ENCODE data around the gene ZNF534.
"Not testable (repeated sequence)": the region's sequence is repeated elsewhere in the genome, so short reads cannot be mapped to it uniquely, and the experiment has no call there.

ZNF534 gene

DNA sequence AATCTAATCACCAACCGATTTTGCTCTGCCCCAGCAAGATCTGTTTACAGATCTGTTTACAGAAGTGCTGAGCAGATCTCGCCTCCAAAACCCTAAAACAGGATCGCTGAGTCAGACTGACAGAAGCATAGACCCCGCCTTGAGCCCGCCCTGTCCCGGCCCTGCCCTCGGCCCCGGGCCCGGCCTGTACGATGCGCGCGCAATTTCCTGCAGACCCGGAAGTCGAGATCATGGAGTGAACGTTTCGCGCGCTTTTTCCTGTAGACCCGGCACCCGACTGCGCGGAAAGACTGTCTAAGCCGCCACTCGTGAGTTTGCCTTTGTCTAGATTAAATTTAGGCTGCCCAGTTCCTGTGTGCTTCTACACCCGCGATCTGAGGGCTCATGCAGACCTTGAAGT is at the start of gene ZNF534:
Gene ZNF534 (plus strand): TSS at position 212 of the 400 bp plus-strand sequence. CDS start 2,327 bp downstream, outside the sequence.
- no peak for DNase-seq

DNA sequence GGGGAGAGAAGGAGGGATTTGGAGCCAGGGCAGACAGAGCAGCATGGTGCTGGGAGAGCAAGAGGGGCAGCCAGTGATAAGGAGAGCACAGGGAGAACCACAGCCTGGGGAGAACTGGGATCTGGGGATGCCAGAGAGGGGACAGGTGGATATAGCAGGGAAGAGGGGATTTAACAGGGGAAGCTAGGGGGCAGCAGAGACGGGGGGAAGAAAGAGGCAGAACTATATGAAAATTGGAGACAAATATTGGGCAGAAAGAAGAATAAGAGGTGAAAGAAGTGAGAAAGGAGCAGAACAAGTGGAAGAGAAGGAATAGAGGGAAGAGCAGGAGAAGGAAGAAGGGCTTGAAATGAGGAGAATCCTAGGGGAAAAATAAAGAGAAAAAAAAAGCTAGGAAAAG is 37.8 kb upstream of the ZNF534 start:
- no peak for DNase-seq

DNA sequence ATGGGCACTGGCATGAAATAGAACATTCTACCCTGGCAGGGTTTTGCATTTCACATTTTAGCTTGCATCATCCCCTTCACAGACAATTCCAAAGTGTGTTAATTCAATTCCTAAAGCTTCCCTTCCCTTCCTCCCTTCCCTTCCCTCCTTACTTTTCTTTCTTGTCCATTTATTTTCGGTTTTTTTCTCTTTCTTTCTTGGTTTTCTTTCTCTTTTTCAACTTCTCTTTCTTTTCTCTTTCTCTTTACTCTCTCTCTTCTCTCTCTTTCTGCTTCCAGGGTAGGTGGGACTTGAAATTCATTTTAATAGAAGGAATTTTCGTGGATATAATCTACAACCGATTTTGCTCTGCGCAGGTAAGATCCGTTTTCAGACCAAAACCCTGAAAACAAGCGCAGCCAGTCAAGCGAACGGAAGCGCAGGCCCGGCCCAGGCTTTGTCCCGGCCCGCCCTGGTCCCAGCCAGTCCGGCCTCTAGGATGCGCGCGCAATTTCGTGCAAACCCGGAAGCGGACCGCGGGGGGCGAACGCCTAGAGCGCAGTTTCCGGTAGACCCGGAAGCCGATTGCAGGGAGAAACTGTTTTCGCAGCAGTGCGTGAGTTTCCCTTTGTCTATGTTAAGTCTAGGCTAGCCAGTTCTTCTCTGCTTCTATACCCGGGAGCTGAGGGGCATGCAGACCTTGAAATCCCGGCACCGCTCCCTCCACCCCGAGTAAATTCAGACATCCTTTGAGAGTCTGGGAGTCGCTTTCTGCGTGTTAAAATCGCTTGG is 31.5 kb upstream of the ZNF534 start, which contains the start of gene ZNF528:
Gene ZNF528 (plus strand): TSS at position 540 of the 771 bp plus-strand sequence. CDS start 4,165 bp downstream, outside the sequence.
- peak; percentile 89 for DNase-seq

DNA sequence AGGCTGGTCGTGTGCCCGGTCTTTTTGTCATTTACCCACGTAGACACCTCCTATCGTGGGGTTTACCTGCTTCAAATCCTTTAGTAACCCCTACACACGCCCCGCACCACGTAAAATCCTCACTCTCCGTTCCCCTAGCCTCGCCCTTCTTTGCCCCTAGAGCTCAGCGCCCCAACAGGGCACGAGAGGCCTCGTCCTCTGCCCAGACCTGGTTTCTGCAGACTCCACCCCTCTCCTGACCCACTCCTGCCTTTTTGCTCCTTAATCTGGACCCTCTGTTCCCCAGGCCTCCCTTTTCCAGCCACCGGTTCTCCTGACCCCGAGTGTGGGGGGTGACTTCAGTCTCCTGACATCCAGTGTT is 30.9 kb upstream of the ZNF534 start:
- no peak for DNase-seq

DNA sequence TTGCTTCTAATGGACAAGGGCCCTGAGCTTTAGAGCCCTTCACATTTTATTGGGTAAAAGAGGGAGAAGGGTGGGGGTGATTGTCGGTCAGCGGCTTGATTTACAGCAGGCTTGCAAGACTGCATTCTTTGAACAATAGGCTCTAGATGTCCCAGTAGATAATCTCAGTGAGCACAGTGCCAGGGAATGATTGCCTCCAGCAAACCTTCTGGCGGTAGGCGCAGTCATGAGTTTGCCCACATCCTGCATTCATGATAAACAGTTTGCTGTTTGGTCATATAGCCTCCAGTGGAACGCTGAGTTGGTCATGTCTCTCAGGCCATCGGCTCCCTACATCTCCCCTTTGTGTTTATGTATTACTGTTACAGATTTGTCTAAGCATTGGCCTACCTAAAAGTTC is 18.7 kb upstream of the ZNF534 start:
- no peak for DNase-seq

DNA sequence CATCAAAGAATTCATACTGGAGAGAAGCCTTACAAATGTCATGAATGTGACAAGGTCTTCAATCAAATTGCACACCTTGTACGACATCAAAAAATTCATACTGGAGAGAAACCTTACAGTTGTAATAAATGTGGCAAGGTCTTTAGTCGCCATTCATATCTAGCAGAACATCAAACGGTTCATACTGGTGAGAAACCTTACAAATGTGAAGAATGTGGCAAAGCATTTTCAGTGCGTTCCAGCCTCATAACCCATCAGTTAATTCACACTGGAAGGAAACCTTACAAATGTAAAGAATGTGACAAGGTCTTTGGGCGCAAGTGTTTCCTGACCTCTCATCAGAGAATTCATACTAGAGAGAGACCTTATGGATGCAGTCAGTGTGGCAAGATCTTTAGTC is 13.2 kb upstream of the ZNF534 start:
- no peak for DNase-seq

DNA sequence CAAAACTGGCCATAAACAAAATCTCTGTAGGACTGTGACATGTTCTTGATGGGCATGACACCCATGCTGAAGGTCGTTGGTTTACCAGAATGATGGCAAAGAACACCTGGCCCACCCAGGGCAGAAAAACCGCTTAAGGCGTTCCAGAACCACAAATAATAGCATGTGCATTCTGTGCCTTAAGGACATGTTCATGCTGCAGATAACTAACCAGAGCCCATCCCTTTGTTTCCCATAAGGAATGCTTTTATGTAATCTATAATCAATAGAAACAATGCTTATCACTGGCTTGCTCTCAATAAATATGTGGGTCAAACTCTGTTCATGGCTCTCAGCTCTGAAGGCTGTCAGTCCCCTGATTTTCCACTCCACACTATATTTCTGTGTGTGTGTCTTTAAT is 13.2 kb downstream of the ZNF534 start:
- no peak for DNase-seq

DNA sequence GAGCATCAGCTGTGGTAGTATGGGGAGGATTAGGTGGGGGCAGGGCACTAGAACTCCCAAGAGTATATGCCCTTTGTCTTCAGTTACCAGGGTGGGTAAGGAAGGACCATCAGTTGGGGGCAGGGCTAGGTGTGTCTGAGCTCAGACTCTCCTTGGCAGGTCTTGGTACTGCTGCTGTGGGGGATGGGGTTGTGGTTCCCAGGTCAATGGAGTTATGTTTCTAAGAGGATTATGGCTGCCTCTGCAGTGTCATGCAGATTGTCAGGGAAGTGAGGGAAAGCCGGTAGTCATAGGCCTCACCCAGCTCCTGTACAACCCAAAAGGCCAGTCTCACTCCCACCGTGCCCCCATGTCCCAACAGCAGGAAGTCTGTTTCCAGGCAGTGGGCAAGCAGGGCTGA is 15.6 kb downstream of the ZNF534 start:
- DNase-seq = no peak

DNA sequence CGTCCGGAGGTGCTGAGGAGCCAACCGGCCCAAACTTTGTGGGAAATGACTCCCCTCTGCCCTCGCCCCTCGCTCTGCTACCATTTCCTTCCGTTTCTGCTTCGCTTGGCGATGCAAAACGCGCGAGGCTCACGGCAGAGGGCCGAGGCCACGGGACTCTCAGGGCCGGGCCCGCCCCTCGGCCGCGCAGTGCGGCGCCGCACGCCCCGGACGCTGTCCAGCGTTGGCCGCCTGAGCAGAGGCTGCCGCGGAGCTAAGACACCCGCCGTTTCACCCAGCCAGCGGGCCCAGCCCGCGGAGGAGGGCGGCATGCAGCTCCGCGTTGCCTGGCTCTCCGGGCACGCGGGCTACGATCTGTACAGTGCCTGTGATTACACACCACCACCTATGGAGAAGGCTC is 22.3 kb downstream of the ZNF534 start:
- no peak for DNase-seq

DNA sequence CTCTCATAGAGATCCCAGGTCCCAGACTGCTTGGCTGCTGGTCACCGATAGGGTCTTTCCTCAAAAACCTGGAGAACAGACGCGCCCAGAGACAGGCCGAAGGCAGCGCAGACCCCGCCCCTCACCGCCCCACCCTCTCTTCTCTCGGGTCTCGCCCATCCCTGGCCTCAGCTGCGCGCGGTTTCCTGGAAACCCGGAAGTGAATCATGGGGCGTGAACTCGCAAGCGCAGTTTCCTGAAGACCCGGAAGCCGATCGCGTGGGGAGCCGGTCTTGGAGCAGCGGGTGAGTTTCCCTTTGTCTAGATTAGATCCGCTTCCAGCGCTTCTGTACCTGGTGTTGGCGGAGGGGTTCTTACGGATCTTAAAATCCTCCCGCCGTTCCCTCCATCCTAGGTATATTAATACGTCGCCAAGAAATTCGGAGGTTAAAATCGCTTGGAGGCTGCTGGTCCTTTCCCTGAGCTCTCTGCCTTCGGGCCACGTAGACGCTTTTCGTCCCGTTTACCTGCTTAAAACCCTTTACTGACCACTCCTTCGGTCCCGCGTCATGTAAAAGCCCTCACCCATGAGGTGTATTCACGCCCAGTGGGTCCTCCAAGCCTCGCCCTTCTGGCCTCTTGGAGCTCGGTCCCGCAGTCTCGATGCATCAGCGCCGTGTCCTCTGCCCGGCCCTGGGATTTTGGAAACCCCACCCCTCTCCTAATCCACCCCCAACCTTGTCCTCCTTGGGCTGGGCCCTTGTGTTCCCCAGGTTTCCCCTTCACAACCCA is 24.6 kb downstream of the ZNF534 start, which contains the start of gene ZNF578:
Gene ZNF578 (plus strand): TSS at position 230 of the 771 bp plus-strand sequence. CDS start 48,293 bp downstream, outside the sequence.
- peak; percentile 54 for DNase-seq

DNA sequence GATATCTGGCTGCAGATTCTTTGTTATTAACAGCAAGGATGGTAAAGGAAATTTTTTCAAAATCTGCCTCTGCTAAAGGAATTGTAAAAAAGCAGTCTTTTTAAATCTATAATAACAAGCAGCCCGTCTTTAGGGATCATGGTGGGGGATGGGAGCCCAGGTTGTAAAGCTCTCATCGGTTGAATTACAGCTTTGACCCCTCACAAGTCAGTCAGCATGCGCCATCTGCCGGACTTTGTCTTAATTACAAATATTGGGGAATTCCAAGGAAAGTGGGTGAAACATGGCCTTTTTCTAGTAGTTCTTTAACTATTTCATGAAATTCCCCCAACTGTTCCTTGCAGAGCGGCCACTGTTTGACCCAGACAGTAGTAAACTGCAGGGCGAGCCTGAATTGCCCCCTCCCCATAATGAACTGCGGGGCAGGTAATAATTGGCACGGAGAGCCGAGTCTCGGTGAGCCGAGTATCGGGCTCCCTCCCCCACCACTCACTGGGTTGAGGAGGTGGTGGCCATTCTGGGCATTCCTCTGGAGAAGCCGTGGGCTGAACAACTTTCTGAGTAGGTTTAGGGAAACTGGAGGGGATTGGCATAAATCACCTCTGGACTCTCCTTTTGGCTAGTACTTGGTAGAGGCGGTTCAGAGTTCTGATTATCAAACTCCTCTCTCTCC is 36.0 kb downstream of the ZNF534 start:
- DNase-seq = no peak

DNA sequence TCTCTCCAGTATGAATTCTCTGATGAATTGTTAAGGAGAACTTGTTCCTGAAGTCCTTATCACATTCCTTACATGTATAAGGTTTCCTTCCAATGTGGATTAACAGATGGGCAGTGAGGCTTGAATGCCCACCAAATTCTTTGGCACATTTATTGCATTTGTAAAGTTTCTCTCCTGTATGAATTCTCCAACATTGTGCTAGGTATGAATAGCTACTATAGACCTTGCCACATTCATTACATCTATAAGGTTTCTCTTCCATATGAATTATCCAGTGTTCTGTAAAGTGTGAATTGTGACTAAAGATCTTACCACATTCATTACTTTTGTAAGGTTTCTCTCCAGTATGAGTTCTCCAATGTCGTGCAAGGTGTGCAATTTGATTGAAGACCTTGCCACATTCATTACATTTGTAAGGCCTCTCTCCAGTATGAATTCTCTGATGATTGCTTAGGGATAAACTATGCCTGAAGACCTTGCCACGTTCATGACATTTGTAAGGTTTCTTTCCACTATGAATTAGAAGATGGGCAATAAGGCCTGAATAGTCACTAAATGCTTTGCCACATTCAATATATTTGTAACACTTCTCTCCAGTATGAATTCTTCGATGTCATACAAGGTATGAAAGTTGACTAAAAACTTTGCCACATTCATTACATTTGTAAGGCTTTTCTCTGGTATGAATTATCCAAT is 44.9 kb downstream of the ZNF534 start:
- no peak for DNase-seq

DNA sequence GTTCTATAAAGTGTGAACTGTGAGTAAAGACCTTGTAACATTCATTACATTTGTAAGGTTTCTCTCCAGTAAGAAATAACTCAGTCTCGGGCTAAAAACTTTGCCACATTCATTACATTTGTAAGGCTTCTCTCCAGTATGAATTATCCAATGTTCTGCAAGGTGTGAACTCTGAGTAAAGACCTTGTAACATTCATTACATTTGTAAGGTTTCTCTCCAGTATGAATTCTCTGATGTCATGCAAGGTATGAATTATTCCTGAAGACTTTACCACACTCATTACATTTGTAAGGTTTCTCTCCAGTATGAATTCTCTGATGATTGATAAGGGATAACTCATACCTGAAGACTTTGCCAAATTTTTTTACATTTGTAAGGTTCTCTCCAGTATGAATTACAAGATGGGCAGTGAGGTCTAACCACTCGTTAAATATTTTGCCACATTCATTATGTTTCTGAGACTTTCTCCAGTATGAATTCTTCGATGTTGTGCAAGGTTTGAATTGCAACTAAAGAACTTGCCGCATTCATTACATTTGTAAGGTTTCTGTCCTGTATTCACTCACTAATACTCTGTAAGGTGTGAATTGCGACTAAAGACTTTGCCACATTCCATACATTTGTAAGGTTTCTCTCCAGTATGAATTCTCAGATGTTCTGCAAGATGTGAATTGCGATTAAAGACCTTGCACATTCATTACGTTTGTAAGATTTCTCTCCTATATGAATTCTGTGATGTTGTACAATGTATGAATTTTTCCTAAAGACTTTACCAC is 45.6 kb downstream of the ZNF534 start:
- DNase-seq = no peak

DNA sequence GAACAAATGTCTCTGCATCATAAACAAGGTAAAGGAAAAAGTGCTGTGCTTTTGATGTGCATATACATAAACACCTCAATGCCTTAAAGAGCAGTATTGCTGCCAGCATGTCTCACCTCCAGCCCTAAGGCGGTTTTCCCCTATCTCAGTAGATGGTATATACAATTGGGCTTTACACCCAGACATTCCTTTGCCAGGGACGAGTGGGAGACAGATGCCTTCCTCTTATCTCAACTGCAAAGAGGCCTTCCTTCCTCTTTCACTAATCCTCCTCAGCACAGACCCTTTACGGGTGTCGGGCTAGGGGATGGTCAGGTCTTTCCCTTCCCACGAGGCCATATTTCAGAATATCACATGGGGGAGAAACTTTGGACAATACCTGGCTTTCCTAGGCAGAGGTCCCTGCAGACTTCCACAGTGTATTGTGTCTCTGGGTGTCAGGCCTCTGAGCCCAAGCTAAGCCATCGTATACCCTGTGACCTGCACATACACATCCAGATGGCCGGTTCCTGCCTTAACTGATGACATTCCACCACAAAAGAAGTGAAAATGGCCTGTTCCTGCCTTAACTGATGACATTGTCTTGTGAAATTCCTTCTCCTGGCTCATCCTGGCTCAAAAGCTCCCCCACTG is 55.3 kb downstream of the ZNF534 start:
- DNase-seq = not testable (repeated sequence)

DNA sequence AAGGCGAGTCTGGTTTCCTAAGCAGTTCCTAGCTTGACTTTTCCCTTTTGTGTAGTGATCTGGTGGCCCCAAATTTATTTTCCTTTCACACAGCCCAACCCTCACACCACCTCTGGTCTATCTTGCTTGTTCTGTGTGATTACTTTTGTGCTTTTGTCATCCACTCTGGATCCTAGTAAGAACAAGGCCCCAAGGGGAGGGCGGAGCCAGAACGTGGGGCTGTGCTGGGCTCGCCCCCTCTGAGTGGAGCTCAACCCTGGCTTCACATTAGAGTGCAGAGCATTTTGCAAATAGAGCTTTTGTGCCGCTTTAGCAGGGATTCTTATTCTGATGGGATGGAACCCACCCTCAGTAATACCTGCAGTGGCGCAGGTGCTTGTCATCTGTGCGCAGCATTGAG is 56.1 kb downstream of the ZNF534 start:
- DNase-seq = not testable (repeated sequence)

DNA sequence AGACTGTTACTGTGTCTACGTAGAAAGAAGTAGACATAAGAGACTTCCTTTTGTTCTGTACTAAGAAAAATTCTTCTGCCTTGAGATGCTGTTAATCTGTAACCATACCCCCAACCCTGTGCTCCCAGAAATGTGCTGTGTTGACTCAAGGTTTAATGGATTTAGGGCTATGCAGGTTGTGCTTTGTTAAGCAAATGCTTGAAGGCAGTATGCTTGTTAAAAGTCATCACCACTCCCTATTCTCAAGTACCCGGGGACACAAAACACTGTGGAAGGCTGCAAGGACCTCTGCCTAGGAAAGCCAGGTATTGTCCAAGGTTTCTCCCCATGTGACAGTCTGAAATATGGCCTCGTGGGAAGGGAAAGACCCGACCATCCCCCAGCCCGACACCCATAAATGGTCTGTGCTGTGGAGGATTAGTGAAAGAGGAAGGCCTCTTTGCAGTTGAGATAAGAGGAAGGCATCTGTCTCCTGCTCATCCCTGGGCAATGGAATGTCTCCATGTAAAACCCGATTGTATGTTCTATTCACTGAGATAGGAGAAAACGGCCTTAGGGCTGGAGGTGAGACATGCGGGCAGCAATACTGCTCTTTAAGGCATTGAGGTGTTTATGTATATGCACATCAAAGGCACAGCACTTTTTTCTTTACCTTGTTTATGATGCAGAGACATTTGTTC is 56.8 kb downstream of the ZNF534 start:
- not testable (repeated sequence) for DNase-seq

DNA sequence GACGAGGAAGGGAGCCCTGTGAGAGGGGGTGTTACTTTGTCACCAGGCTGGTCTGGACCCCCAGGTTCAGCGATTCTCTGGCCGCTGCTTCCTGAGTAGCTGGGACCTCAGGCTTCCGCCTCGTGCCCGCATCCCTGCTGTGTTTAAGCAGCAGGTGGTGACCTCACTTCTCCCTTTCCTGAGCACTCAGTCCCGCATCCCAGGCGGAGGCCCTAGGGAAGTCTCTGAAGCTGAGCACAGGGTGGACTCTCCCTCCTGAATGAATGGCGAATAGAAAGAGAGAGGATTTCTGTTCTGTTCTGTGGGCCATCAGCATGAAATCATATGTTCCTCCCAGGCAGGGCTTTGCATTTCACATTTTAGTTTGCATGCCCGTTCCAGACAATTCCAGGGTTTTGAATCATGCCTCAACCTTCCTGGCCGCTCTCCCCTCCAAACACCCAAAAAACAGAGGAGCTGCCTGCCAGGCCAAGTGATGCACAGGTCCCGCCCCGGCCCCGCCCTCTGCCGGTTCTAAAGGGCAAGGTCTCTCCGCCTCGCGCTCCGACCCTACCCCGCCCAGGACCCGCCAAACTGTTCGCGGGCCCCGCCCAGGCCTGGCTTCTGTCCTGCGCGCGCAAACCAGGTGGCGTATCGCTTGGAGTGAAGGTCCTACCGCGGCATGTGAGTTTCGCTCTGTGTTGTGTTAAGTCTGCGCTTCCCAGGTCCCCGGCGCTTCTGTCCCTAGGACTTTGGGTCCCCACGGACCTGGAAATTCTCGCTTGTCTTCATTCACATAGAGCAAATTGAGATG is 63.4 kb downstream of the ZNF534 start:
- no peak for DNase-seq

DNA sequence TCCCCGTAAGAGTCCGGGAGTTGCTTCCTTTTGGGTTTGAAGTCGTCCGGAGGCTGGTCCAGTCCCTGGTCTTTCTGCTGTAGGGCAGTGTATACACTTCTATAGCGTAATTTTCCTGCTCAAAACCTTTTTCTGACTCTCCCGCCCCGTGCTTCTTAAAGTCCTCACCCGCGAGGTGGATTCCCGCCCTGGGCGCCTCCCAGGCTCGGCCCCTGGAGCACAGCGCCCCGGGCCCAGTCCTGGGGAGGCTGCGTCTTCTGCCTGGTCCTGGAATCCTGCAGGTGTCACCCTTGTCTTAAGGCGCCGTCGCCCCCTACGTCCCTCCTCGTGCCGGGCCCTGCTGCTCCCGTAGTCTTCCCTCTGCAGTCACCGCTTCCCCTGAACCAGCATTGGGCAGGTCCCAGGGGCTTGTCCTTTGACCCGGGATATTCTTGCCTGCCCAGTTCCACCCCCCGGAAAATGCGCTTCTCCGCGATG is 64.1 kb downstream of the ZNF534 start:
- DNase-seq = no peak

DNA sequence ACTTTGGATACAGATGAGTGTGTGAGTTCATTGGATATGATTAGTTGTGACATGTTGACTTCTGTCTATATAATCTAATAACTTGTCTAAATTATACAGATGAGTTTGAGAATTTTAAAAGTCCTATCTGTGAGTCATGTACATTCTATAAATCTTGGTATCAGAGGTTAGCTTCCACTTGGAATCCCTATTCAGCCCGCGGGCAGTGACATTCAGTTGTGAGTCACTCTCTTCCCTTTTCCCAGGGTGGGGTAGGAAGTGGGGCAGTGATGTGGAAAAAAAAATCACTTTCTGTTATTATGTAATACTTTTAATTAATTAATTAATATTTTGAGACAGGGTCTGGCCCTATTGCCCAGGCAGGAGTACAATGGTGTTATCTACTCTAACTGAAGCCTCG is 65.6 kb downstream of the ZNF534 start:
- no peak for DNase-seq

DNA sequence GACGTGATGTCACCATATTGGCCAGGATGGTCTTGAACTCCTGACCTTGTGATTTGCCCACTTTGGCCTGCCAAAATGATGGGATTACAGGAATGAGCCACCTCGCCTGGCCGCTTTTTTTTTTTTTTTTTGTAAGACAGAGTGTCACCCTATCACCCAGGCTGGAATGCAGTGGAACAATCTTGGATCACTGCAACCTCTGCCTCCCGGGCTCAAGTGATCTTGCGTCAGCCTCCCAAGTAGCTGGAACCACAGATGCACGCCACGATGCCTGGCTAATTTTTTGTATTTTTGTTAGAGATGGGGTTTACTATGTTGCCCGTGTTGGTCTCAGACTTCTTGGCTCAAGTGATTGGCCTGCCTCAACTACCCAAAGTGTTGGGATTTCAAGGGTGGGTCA is 69.6 kb downstream of the ZNF534 start:
- DNase-seq = no peak

Data from activated CD4-positive, alpha-beta T cell treated with anti-CD3 and anti-CD28 coated beads, Interleukin-2, Interleukin-6, amounts not matched to agents 100 ng/mL and 50 ng/mL, durations not matched to agents 16 hours and 8 hours (primary cell).